Esophagus squamous epithelium (tissue), 4 donors: Measurements from ENCODE around the gene DLK1.

Source experiments
- CTCF ChIP-seq, 6 experiments: fragments of 450-650 bp in 4 of 6; fragments of 200-600 bp in 2 of 6; sonication (generic) in 2 of 6; IDR thresholded peaks; one replicate each; pipeline ENCODE4 v1.5.1; 2016 to 2019; ENCODE audit warnings: antibody characterized with exemption in 6 of 6, mild to moderate bottlenecking in 4 of 6, moderate library complexity in 4 of 6
- POLR2A ChIP-seq, 4 donors: fragments of 450-650 bp; IDR thresholded peaks; one replicate each; pipeline ENCODE4 v1.6.1; 2017; ENCODE audit warnings: antibody characterized with exemption in 4 of 4, mild to moderate bottlenecking in 4 of 4, moderate library complexity in 3 of 4

- TF ChIP-seq CTCF (IDR thresholded peaks at IDR 0.05) (no peak), POLR2A (IDR thresholded peaks at IDR 0.05) (no peak)
Observed at GRCh38 chr14:100713705-100714104, 13.0 kb upstream of the DLK1 start.
